ENCODE measurements around the gene CPNE4.

CPNE4 gene

DNA sequence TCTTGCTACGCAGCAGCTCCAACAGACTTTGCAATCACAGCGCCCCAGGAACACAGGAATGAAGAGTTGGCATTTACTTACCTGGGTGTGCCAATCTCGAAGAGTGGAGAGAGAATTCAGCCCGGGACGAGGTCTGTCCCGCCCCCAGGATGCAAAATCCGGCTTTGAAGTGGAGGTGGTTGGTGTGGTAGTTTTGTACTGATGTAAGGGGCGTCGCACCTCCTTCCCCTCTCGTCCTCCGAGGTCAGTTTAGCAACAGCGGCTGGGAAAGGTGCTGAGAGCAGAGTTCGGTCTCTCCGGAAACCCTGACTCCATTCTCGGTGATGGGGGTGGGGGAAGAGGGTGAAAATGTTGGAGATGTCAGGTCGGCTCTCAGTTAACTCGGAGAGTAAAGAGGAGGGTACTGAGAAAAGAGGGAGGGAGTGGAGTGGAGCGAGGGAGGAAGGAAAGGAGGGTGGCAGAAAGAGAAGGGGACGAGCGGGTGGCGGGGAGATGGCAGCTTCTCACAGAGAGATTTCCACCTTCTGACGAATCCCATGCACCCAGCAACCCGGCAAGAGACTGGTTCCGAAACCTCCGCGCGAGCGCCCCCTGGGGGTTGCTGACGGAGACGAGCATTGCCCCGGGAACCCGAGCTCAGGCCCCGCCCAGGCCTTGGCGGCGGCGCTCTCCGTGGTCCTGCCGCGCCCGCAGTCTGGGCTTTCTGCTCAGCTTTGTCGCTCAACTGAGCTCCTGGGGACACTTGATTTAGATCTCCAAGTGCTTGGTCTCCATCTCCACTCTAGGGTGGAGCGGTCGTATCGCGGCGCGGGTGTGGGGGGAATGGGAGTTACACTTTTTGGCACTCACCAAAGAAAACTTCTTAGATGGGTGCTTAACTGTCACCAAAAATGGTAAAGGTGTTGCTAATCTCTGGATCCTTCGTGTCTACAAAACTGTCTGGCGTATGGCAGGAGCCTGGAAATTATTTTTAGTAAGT, at the start of gene CPNE4:
Gene CPNE4, minus strand, starts transcription at position 529 of the 979 bp plus-strand sequence.
- peaks cover 42% of the 10 kb centered on the region for H3K27me3 ChIP-seq (ENCODE audit: insufficient read depth, poor library complexity, severe bottlenecking)
- H3K36me3 ChIP-seq (ENCODE audit: low read depth): no peaks in the 10 kb centered on the region
- DNase-seq (ENCODE audit: low spot score) (peak; percentile 68), ATAC-seq (ENCODE audit: low read depth) (peak; percentile 93)
- no peak within 1 kb of the TSS for H3K27ac ChIP-seq (ENCODE audit: poor library complexity, severe bottlenecking)
- no peaks in the 10 kb centered on the region for H3K9me3 ChIP-seq (ENCODE audit: severe bottlenecking)
- TF ChIP-seq CTCF (IDR thresholded peaks at IDR 0.05; ENCODE audit: poor library complexity, severe bottlenecking): peak; percentile 81
- H3K4me1 ChIP-seq (ENCODE audit: insufficient read depth, poor library complexity, severe bottlenecking): no peaks in the 10 kb centered on the region
- H3K4me3 ChIP-seq (ENCODE audit: severe bottlenecking): no peak within 1 kb of the TSS

DNA sequence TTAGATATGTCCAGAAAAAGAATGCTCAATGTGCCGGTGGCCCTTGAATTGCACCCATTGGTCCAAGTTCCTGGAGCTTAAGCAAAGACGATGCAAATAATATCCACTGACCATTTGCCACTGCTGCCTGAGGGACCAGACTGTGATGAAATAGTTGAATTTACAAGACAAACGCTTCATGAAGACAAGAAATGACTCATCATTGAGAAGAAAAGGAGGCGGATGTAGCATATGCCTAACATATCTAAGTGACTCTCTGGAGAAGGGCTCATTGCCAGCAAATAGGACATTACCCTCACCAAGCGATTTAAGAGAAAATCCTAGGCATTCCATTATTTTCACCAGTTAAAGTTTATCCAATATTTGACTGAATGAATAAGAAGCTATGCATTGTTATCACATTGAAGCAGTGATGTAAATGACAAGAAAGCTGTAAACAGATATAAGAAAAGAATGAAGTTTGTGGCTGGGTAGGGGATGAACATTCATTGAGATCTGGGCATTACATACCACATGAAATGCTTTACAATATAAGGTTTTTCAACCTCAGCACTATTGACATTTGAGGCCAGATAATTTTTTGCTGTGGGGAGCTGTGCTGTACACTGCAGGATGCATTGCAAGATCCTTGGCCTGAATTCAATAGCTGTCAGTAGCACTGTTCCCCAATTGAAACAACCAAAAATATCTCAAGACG, 48.9 kb upstream of the CPNE4 start:
- Histone ChIP-seq H3K9me3 (ENCODE audit: severe bottlenecking) (no peaks in the 10 kb centered on the region), H3K36me3 (ENCODE audit: low read depth) (no peaks in the 10 kb centered on the region), H3K4me3 (ENCODE audit: severe bottlenecking) (no peak overlapping the region), H3K27ac (ENCODE audit: poor library complexity, severe bottlenecking) (no peak overlapping the region), H3K4me1 (ENCODE audit: insufficient read depth, poor library complexity, severe bottlenecking) (peaks cover 12% of the 10 kb centered on the region), H3K27me3 (ENCODE audit: insufficient read depth, poor library complexity, severe bottlenecking) (no peaks in the 10 kb centered on the region)
- ATAC-seq (ENCODE audit: low read depth) (peak; percentile 87), DNase-seq (ENCODE audit: low spot score) (no peak)
- TF ChIP-seq CTCF (IDR thresholded peaks at IDR 0.05; ENCODE audit: poor library complexity, severe bottlenecking): no peak

GRCh38 chr3:132083159-132083558, 48.3 kb upstream of the CPNE4 start:
- ATAC-seq (ENCODE audit: low read depth): no peak
- TF ChIP-seq CTCF (IDR thresholded peaks at IDR 0.05; ENCODE audit: poor library complexity, severe bottlenecking): no peak
- Histone ChIP-seq H3K4me1 (ENCODE audit: insufficient read depth, poor library complexity, severe bottlenecking) (peaks cover 12% of the 10 kb centered on the region), H3K27ac (ENCODE audit: poor library complexity, severe bottlenecking) (no peak overlapping the region), H3K27me3 (ENCODE audit: insufficient read depth, poor library complexity, severe bottlenecking) (no peaks in the 10 kb centered on the region), H3K36me3 (ENCODE audit: low read depth) (no peaks in the 10 kb centered on the region), H3K4me3 (ENCODE audit: severe bottlenecking) (no peak overlapping the region), H3K9me3 (ENCODE audit: severe bottlenecking) (no peaks in the 10 kb centered on the region)
- no peak for DNase-seq (ENCODE audit: low spot score)

- DNase-seq (ENCODE audit: low spot score) (no peak), ATAC-seq (ENCODE audit: low read depth) (no peak)
- Histone ChIP-seq H3K27me3 (ENCODE audit: insufficient read depth, poor library complexity, severe bottlenecking) (no peaks in the 10 kb centered on the region), H3K4me3 (ENCODE audit: severe bottlenecking) (no peak overlapping the region), H3K9me3 (ENCODE audit: severe bottlenecking) (no peaks in the 10 kb centered on the region), H3K4me1 (ENCODE audit: insufficient read depth, poor library complexity, severe bottlenecking) (peaks cover 7% of the 10 kb centered on the region), H3K36me3 (ENCODE audit: low read depth) (no peaks in the 10 kb centered on the region), H3K27ac (ENCODE audit: poor library complexity, severe bottlenecking) (no peak overlapping the region)
- no peak for TF ChIP-seq CTCF (IDR thresholded peaks at IDR 0.05; ENCODE audit: poor library complexity, severe bottlenecking)
Measured at GRCh38 chr3:132079147-132079546, 44.3 kb upstream of the CPNE4 start.
